Activated naive CD8-positive, alpha-beta T cell treated with anti-CD3 and anti-CD28 coated beads for 36 hours (primary cell): Measurements from ENCODE around the gene SH2D7. TPM values are rescaled to one million over a fixed set of nuclear protein-coding genes. Genes with fewer than 3 reads are reported as not detected.
"Not testable (repeated sequence)": the region's sequence is repeated elsewhere in the genome, so short reads cannot be mapped to it uniquely, and the experiment has no call there.

Source experiments
- DNase-seq: peaks from one replicate; pipeline ENCODE4 v3.0.0; 2021
- H3K27ac Mint-ChIP-seq: one replicate; pipeline ENCODE4 v1.8.0; 2022; ENCODE audit warnings: mild to moderate bottlenecking, moderate library complexity, mixed read lengths
- H3K27me3 Mint-ChIP-seq: one replicate; pipeline ENCODE4 v1.8.0; 2022; ENCODE audit warnings: mild to moderate bottlenecking, mixed read lengths
- H3K36me3 Mint-ChIP-seq: one replicate; pipeline ENCODE4 v1.8.0; 2021; ENCODE audit warnings: mild to moderate bottlenecking, mixed read lengths
- H3K4me1 Mint-ChIP-seq: one replicate; pipeline ENCODE4 v1.8.0; 2021; ENCODE audit warnings: mixed read lengths
- H3K4me3 Mint-ChIP-seq: one replicate; pipeline ENCODE4 v1.8.0; 2022; ENCODE audit warnings: mild to moderate bottlenecking, moderate library complexity, mixed read lengths
- H3K9me3 Mint-ChIP-seq: one replicate; pipeline ENCODE4 v1.8.0; 2022; ENCODE audit warnings: mixed read lengths
- total RNA-seq, 2 experiments: library from RNA; stranded (reverse); gene quantifications; one replicate each; pipeline ENCODE4 v1.2.3, GENCODE V29; 2021

Gene SH2D7
- total RNA-seq, 2 experiments from 2014 or later: not detected

GRCh38 chr15:78149068-78149804, 56.9 kb downstream of the SH2D7 start, which contains the start of gene IDH3A:
Gene IDH3A (plus strand): TSS chr15:78149362. CDS start chr15:78149404, 42 bp downstream.
- Mint-ChIP-seq H3K4me3 (peak within 1 kb of the TSS; percentile 93), H3K9me3 (no peaks in the 10 kb centered on the region), H3K36me3 (peaks cover 16% of the 10 kb centered on the region), H3K4me1 (peaks cover 47% of the 10 kb centered on the region), H3K27ac (peak within 1 kb of the TSS; percentile 93), H3K27me3 (no peaks in the 10 kb centered on the region)
- DNase-seq: peak; percentile 99

- peaks cover 16% of the 10 kb centered on the region for H3K36me3 Mint-ChIP-seq
- no peaks in the 10 kb centered on the region for H3K9me3 Mint-ChIP-seq
- peaks cover 47% of the 10 kb centered on the region for H3K4me1 Mint-ChIP-seq
- H3K27ac Mint-ChIP-seq: peak overlapping the region; percentile 78
- peak overlapping the region; percentile 93 for H3K4me3 Mint-ChIP-seq
- DNase-seq: no peak
- no peaks in the 10 kb centered on the region for H3K27me3 Mint-ChIP-seq
Measured at GRCh38 chr15:78149805-78150751, 57.7 kb downstream of the SH2D7 start.

- Mint-ChIP-seq H3K36me3 (peaks cover 16% of the 10 kb centered on the region), H3K4me3 (peak overlapping the region; percentile 93), H3K4me1 (peaks cover 47% of the 10 kb centered on the region)
- not testable (repeated sequence) for H3K27me3 Mint-ChIP-seq, H3K9me3 Mint-ChIP-seq, DNase-seq, H3K27ac Mint-ChIP-seq
Measured at GRCh38 chr15:78151075-78151474, 58.7 kb downstream of the SH2D7 start.

Other genes starting within 250 kb of the SH2D7 start
- gene TBC1D2B, start 14.8 kb upstream of the SH2D7 start, total RNA-seq: 10 to 100 TPM; 39.4 to 44.1 TPM
- 1 to 10 TPM; 1.8 to 1.9 TPM for gene CIB2, start 38.9 kb downstream of the SH2D7 start, total RNA-seq
- 100 to 1,000 TPM; 149 to 150 TPM for gene IDH3A, start 56.8 kb downstream of the SH2D7 start, total RNA-seq
- gene ACSBG1, start 142.0 kb downstream of the SH2D7 start, total RNA-seq: under 1 TPM in 1 of 2 experiments, not detected in 1; 0.24 TPM
- gene DNAJA4, start 172.0 kb downstream of the SH2D7 start, total RNA-seq: 10 to 100 TPM; 36.8 to 39.3 TPM
- gene SKIC8, start 207.0 kb downstream of the SH2D7 start, total RNA-seq: 10 to 100 TPM; 71.9 to 73.8 TPM
- not detected for gene CRABP1, start 247.8 kb downstream of the SH2D7 start, total RNA-seq